PC-9 (cell line): ENCODE measurements around the gene DNM3. TPM values are rescaled to one million over a fixed set of nuclear protein-coding genes. Genes with fewer than 3 reads are reported as not detected.

Experiments
- BruUV-seq: library from RNA; stranded (reverse); fragments of 400-500 nt; replicated peaks from 2 replicates; lab custom pipeline; 2021; lab: Mats Ljungman, UMichigan
- CTCF ChIA-PET: fragments of 300-600 bp; sonication (Branson Sonifier 250); formaldehyde crosslinking; loops from one replicate; lab custom pipeline; 2022; ENCODE audit warnings: antibody characterized with exemption; lab: Charles Lee
- POLR2A ChIA-PET: fragments of 300-600 bp; sonication (Branson Sonifier 250); formaldehyde crosslinking; loops from one replicate; lab custom pipeline; 2022; ENCODE audit warnings: antibody characterized with exemption; ENCODE audit not compliant: unreplicated experiment; lab: Charles Lee
- DNase-seq, 2 experiments: peaks; one replicate each; pipeline versions ENCODE4 v3.0.0 to v3.0.0-alpha.2; 2015 to 2022; ENCODE audit warnings: mixed read lengths in 1 of 2
- H2AFZ ChIP-seq: fragments of 200-600 bp; sonication (generic); 2 replicates; pipeline ENCODE4 v1.8.1; 2017; ENCODE audit warnings: antibody characterized with exemption
- H3F3A ChIP-seq: fragments of 200-600 bp; sonication (generic); 2 replicates; pipeline ENCODE4 v1.8.1; 2017; ENCODE audit warnings: antibody characterized with exemption, mild to moderate bottlenecking, low read depth; ENCODE audit not compliant: insufficient read depth
- H3K27ac ChIP-seq: fragments of 200-600 bp; sonication (generic); 2 replicates; pipeline ENCODE4 v1.6.1; 2016; ENCODE audit warnings: mixed run types
- H3K27me3 ChIP-seq: fragments of 200-600 bp; sonication (generic); 2 replicates; pipeline ENCODE4 v1.6.1; 2016; ENCODE audit warnings: low read depth, mixed run types; ENCODE audit not compliant: insufficient read depth
- H3K36me3 ChIP-seq: fragments of 200-600 bp; sonication (generic); 2 replicates; pipeline ENCODE4 v1.6.1; 2016; ENCODE audit warnings: low read depth, mixed run types
- H3K4me1 ChIP-seq: fragments of 200-600 bp; sonication (generic); replicated peaks from 2 replicates; pipeline ENCODE4 v1.6.1; 2016; ENCODE audit warnings: mixed run types; ENCODE audit not compliant: insufficient read depth
- H3K4me2 ChIP-seq: fragments of 200-600 bp; sonication (generic); 2 replicates; pipeline ENCODE4 v1.6.1; 2017; ENCODE audit warnings: mixed run types
- H3K4me3 ChIP-seq: fragments of 200-600 bp; sonication (generic); 2 replicates; pipeline ENCODE4 v1.6.1; 2016; ENCODE audit warnings: mixed run types
- H3K79me2 ChIP-seq: fragments of 200-600 bp; sonication (generic); 2 replicates; pipeline ENCODE4 v1.6.1; 2017; ENCODE audit warnings: low read depth, mixed run types
- H3K9me2 ChIP-seq: fragments of 200-600 bp; sonication (generic); 2 replicates; pipeline ENCODE4 v1.8.1; 2017; ENCODE audit warnings: mild to moderate bottlenecking; ENCODE audit not compliant: insufficient read depth
- H3K9me3 ChIP-seq: fragments of 200-600 bp; sonication (generic); 2 replicates; pipeline ENCODE4 v1.8.1; 2016; ENCODE audit warnings: low read depth; ENCODE audit not compliant: insufficient read depth
- H4K20me1 ChIP-seq: fragments of 200-600 bp; sonication (generic); 2 replicates; pipeline ENCODE4 v1.8.1; 2017; ENCODE audit not compliant: insufficient read depth
- EZH2 ChIP-seq: fragments of 200-600 bp; sonication (generic); IDR thresholded peaks from 2 replicates; pipeline ENCODE4 v1.8.0; 2017; ENCODE audit warnings: antibody characterized with exemption, low read depth
- intact Hi-C: fragments of 100-400 bp; cut with micrococcal nuclease; formaldehyde crosslinking; loops from one replicate; pipeline ENCODE4 v1.10.0; 2022; ENCODE audit not compliant: unreplicated experiment
- total RNA-seq: library from RNA; stranded (reverse); gene quantifications from 2 replicates; pipeline ENCODE4 v1.2.3, GENCODE V29; 2021
- TF ChIP-seq, protein P1 (sequence below): fragments of 200-600 bp; sonication (generic); conservative IDR thresholded peaks from 2 replicates; pipeline ENCODE4 v1.6.1; 2017; ENCODE audit warnings: mixed run types, antibody characterized with exemption, mild to moderate bottlenecking, moderate library complexity

The DNM3 gene
- total RNA-seq, 1 experiment from 2014 or later = 1.7 TPM

DNA sequence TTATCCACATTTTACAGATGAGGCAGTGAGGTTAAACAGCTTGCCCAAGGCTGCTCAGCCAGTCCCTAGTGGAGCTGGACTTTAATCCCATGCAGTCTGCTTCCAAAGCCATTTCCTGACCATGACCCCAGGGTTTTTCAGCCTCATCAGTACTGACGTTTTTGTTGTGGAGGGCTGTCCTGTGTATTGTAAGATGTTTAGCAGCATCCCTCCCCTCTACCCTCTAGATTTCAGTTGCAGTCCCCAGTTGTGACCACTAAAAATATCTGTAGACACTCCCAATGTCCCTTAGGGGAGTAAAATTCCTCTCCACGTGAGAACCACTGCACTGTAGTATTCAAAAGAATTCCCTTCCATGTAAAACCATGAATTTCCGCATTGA, 549.0 kb downstream of the DNM3 start:
- no peak for DNase-seq
- no TSS peak for BruUV-seq
- no peaks in the 10 kb centered on the region for H3K4me1 ChIP-seq
- no peaks in the 10 kb centered on the region for H3K79me2 ChIP-seq
- intact Hi-C loops = no loop called here
- TF ChIP-seq, protein P1, sequence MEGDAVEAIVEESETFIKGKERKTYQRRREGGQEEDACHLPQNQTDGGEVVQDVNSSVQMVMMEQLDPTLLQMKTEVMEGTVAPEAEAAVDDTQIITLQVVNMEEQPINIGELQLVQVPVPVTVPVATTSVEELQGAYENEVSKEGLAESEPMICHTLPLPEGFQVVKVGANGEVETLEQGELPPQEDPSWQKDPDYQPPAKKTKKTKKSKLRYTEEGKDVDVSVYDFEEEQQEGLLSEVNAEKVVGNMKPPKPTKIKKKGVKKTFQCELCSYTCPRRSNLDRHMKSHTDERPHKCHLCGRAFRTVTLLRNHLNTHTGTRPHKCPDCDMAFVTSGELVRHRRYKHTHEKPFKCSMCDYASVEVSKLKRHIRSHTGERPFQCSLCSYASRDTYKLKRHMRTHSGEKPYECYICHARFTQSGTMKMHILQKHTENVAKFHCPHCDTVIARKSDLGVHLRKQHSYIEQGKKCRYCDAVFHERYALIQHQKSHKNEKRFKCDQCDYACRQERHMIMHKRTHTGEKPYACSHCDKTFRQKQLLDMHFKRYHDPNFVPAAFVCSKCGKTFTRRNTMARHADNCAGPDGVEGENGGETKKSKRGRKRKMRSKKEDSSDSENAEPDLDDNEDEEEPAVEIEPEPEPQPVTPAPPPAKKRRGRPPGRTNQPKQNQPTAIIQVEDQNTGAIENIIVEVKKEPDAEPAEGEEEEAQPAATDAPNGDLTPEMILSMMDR = no peak
- TF ChIP-seq EZH2 = no peak
- CTCF ChIA-PET = no interaction called here
- H2AFZ ChIP-seq = no peak overlapping the region
- no peak overlapping the region for H3K4me3 ChIP-seq
- no peaks in the 10 kb centered on the region; the same call in 1 of the 2 replicates for H3K9me3 ChIP-seq
- H3K4me2 ChIP-seq = no peak overlapping the region
- H3K27me3 ChIP-seq = no peaks in the 10 kb centered on the region
- no peaks in the 10 kb centered on the region for H4K20me1 ChIP-seq
- POLR2A ChIA-PET = no interaction called here
- H3K27ac ChIP-seq = no peak overlapping the region
- no peaks in the 10 kb centered on the region for H3F3A ChIP-seq
- H3K36me3 ChIP-seq = no peaks in the 10 kb centered on the region
- no peaks in the 10 kb centered on the region for H3K9me2 ChIP-seq

DNA sequence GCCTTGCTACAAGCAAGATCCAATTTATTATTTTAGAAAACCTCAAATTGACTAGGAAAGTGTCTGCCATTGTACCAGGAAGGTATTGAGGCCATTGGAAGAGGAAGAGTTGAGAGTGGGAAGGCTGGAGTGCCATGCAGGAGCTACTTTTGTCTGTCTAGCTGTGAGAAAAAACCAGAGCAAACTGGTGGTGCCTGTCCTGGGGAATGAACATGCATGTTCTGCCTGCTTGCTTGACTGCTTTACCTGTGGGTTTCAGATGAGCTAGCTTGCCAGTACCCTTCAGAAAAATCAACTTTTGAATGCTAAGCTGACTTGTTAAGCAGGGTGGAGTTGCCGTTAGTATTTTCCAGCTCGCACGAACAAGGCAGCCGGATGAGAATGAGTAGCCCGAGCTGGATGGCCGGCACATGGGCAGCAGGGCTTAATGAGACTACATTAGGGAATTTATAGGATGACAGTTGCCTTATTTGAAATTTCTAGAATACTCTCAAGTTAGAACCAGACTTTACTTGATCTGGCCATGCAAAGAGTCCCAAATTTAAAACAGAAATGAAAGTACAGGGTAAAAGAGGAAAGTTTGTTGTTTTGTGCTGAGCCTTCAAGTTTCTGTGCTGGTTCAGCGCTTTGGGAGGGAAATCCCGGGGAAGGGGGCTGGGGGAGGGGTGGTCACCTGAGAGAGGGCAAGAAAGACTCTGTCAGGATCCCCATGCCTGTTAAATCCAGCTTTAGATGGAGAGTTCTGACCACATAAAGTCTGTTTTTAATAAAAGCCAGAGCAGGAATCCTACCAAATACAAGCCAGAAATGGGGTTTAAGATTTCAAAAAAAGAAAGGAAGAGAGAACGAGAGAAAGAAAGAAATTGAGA, 549.6 kb downstream of the DNM3 start:
- Histone ChIP-seq H3K4me3 (no peak overlapping the region), H3K4me2 (no peak overlapping the region), H4K20me1 (no peaks in the 10 kb centered on the region), H3K4me1 (no peaks in the 10 kb centered on the region), H3K9me2 (no peaks in the 10 kb centered on the region), H3K79me2 (no peaks in the 10 kb centered on the region), H3K27ac (no peak overlapping the region), H3K36me3 (no peaks in the 10 kb centered on the region), H3K27me3 (no peaks in the 10 kb centered on the region), H3K9me3 (no peaks in the 10 kb centered on the region), H2AFZ (no peak overlapping the region), H3F3A (no peaks in the 10 kb centered on the region)
- no peak for DNase-seq
- CTCF ChIA-PET = no interaction called here
- POLR2A ChIA-PET = no interaction called here
- TF ChIP-seq, protein P1 = no peak
- TF ChIP-seq EZH2 = no peak
- BruUV-seq = no TSS peak
- intact Hi-C loops = no loop called here

DNA sequence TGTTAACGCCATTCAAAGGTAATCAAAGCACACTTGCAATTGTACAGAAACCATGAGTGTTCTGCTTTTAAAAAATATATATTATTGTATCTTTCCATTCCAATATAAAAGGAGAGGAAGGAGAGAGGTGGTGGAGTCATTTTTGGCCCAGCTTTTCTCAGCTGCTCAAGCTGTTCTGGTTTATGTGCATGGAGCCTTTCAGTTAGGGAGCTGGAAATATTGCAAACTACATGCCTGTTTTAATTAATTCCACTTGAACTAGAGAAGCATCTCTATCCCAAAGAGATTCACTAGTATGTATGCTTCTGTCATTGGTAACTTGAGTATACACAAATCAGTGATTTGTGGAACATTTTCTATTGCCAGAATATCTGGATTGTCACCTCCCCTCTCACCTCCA, 550.7 kb downstream of the DNM3 start:
- H3K4me2 ChIP-seq = no peak overlapping the region
- H3K4me1 ChIP-seq = no peaks in the 10 kb centered on the region
- POLR2A ChIA-PET = no interaction called here
- no peaks in the 10 kb centered on the region for H3K79me2 ChIP-seq
- no peak overlapping the region for H3K4me3 ChIP-seq
- H4K20me1 ChIP-seq = no peaks in the 10 kb centered on the region
- CTCF ChIA-PET = no interaction called here
- no peaks in the 10 kb centered on the region for H3F3A ChIP-seq
- no peaks in the 10 kb centered on the region for H3K27me3 ChIP-seq
- TF ChIP-seq, protein P1 = no peak
- no peak overlapping the region for H3K27ac ChIP-seq
- no TSS peak for BruUV-seq
- H3K9me3 ChIP-seq = no peaks in the 10 kb centered on the region
- intact Hi-C loops = no loop called here
- no peaks in the 10 kb centered on the region for H3K9me2 ChIP-seq
- no peak for DNase-seq
- no peaks in the 10 kb centered on the region for H3K36me3 ChIP-seq
- H2AFZ ChIP-seq = no peak overlapping the region
